Bronchial epithelial cell (primary cell): ENCODE measurements around the gene SPINDOC. TPM values are rescaled to one million over a fixed set of nuclear protein-coding genes. Genes with fewer than 3 reads are reported as not detected.
"Not testable (repeated sequence)": the region's sequence is repeated elsewhere in the genome, so short reads cannot be mapped to it uniquely, and the experiment has no call there.

Experiments
- DNase-seq: peaks from one replicate; pipeline ENCODE4 v3.0.0-alpha.2; 2010; ENCODE audit warnings: low read depth
- FAIRE-seq: peaks from 2 replicates; lab custom pipeline; 2011; peaks lifted over from hg19 to GRCh38; lab: Jason Lieb, UNC
- H3K27me3 ChIP-seq: 2 replicates; pipeline ENCODE4 v1.5.1; 2011; ENCODE audit warnings: low read length; ENCODE audit not compliant: control insufficient read depth, insufficient read depth
- H3K36me3 ChIP-seq: 2 replicates; pipeline ENCODE4 v1.5.1; 2011; ENCODE audit warnings: low read length; ENCODE audit not compliant: control insufficient read depth, insufficient read depth
- H3K4me3 ChIP-seq: 2 replicates; pipeline ENCODE4 v1.5.1; 2011; ENCODE audit warnings: mild to moderate bottlenecking, low read depth, low read length, control low read depth
- CTCF ChIP-seq: IDR thresholded peaks from 2 replicates; pipeline ENCODE4 v1.5.1; 2011; ENCODE audit warnings: mild to moderate bottlenecking, moderate library complexity, low read length, control low read depth, inconsistent platforms; ENCODE audit not compliant: insufficient read depth, severe bottlenecking
- total RNA-seq: library from RNA; depleted of rRNA; stranded (reverse); fragments of >200 nt; gene quantifications from 2 replicates; pipeline ENCODE4 v1.2.1, GENCODE V29; 2014

Gene SPINDOC
- total RNA-seq, 1 donor from 2014 or later: 3.4 TPM

GRCh38 chr11:63769714-63770455, 43.4 kb upstream of the SPINDOC start:
- DNase-seq: no peak
- FAIRE-seq: no peak
- Histone ChIP-seq H3K36me3 (no peaks in the 10 kb centered on the region), H3K27me3 (no peaks in the 10 kb centered on the region), H3K4me3 (peak overlapping the region; percentile 48)
- TF ChIP-seq CTCF: no peak

- Histone ChIP-seq H3K27me3 (no peaks in the 10 kb centered on the region), H3K36me3 (no peaks in the 10 kb centered on the region), H3K4me3 (no peak overlapping the region)
- DNase-seq (no peak), FAIRE-seq (no peak)
- TF ChIP-seq CTCF: no peak
Observed at GRCh38 chr11:63770763-63771162, 42.5 kb upstream of the SPINDOC start.

- not testable (repeated sequence) for H3K4me3 ChIP-seq, H3K36me3 ChIP-seq, H3K27me3 ChIP-seq, DNase-seq, FAIRE-seq
Observed at GRCh38 chr11:63771741-63772318, 41.4 kb upstream of the SPINDOC start.

- no peaks in the 10 kb centered on the region for H3K36me3 ChIP-seq
- H3K4me3 ChIP-seq: no peak overlapping the region
- no peak for TF ChIP-seq CTCF
- no peak for FAIRE-seq
- no peak for DNase-seq
- no peaks in the 10 kb centered on the region for H3K27me3 ChIP-seq
Observed at GRCh38 chr11:63775191-63775590, 38.1 kb upstream of the SPINDOC start.

GRCh38 chr11:63779039-63779438, 34.2 kb upstream of the SPINDOC start:
- TF ChIP-seq CTCF: no peak
- no peaks in the 10 kb centered on the region for H3K36me3 ChIP-seq
- H3K27me3 ChIP-seq: no peaks in the 10 kb centered on the region
- no peak overlapping the region for H3K4me3 ChIP-seq
- FAIRE-seq (no peak), DNase-seq (no peak)

- Histone ChIP-seq H3K36me3 (no peaks in the 10 kb centered on the region), H3K4me3 (no peak overlapping the region), H3K27me3 (no peaks in the 10 kb centered on the region)
- DNase-seq (no peak), FAIRE-seq (no peak)
- no peak for TF ChIP-seq CTCF
Observed at GRCh38 chr11:63782749-63783148, 30.5 kb upstream of the SPINDOC start.
